Endothelial cell (in vitro differentiated cells): Measurements from ENCODE around the gene ARID1B. TPM values are rescaled to one million over a fixed set of nuclear protein-coding genes. Genes with fewer than 3 reads are reported as not detected.

Experiments used
- DNase-seq: peaks from one replicate; pipeline ENCODE4 v3.0.0; 2021; ENCODE audit warnings: low spot score
- H3K27ac Mint-ChIP-seq: one replicate; pipeline ENCODE4 v1.8.0; 2021; ENCODE audit warnings: mixed read lengths, inconsistent platforms; ENCODE audit not compliant: unreplicated experiment
- H3K27me3 Mint-ChIP-seq: one replicate; pipeline ENCODE4 v1.8.0; 2021; ENCODE audit warnings: mild to moderate bottlenecking, moderate library complexity, mixed read lengths, inconsistent platforms; ENCODE audit not compliant: unreplicated experiment
- H3K36me3 Mint-ChIP-seq: one replicate; pipeline ENCODE4 v1.8.0; 2021; ENCODE audit warnings: mild to moderate bottlenecking, low read depth, mixed read lengths, inconsistent platforms; ENCODE audit not compliant: unreplicated experiment
- H3K4me1 Mint-ChIP-seq: one replicate; pipeline ENCODE4 v1.8.0; 2021; ENCODE audit warnings: mild to moderate bottlenecking, mixed read lengths, inconsistent platforms; ENCODE audit not compliant: unreplicated experiment
- H3K4me3 Mint-ChIP-seq: one replicate; pipeline ENCODE4 v1.8.0; 2021; ENCODE audit warnings: mild to moderate bottlenecking, mixed read lengths, inconsistent platforms; ENCODE audit not compliant: unreplicated experiment
- H3K9me3 Mint-ChIP-seq: one replicate; pipeline ENCODE4 v1.8.0; 2021; ENCODE audit warnings: mixed read lengths, inconsistent platforms; ENCODE audit not compliant: unreplicated experiment
- total RNA-seq: library from RNA; stranded (reverse); fragmentation: NEBNext Ultra II Directional; extraction: Animal tissue kit (Norgen Biotek cat#: 25700); gene quantifications from one replicate; pipeline ENCODE4 v1.2.1, GENCODE V29; 2021; ENCODE audit not compliant: unreplicated experiment
- TF ChIP-seq, protein P1 (sequence below): fragments of 200-600 bp; sonication (generic); IDR thresholded peaks from one replicate; pipeline ENCODE4 v1.5.0; 2021; ENCODE audit warnings: antibody characterized with exemption; ENCODE audit not compliant: unreplicated experiment

The ARID1B gene
- total RNA-seq, 1 donor from 2014 or later = 104 TPM

DNA sequence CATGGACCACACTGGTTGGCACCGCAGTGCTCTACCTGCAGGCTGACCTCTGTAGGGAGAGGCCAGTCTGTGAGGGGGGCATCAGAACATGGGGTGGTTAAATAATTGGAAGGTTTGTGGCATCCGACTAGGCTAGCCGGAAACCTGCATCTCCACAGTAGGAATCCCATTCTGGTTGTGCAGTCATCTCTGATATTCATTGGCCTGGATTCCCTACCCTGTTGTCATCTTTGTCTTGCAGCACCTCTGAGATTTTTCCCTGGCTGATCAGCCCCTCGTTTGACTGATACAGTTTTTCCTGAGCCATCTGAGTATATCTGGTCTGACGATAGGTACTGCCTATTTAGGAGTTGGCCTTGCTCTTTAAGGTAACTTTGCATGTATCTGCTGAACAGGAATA lies 286.7 kb downstream of the ARID1B start:
- H3K36me3 Mint-ChIP-seq = no peaks in the 10 kb centered on the region
- peaks cover 36% of the 10 kb centered on the region for H3K4me1 Mint-ChIP-seq
- no peak overlapping the region for H3K27ac Mint-ChIP-seq
- TF ChIP-seq, protein P1, sequence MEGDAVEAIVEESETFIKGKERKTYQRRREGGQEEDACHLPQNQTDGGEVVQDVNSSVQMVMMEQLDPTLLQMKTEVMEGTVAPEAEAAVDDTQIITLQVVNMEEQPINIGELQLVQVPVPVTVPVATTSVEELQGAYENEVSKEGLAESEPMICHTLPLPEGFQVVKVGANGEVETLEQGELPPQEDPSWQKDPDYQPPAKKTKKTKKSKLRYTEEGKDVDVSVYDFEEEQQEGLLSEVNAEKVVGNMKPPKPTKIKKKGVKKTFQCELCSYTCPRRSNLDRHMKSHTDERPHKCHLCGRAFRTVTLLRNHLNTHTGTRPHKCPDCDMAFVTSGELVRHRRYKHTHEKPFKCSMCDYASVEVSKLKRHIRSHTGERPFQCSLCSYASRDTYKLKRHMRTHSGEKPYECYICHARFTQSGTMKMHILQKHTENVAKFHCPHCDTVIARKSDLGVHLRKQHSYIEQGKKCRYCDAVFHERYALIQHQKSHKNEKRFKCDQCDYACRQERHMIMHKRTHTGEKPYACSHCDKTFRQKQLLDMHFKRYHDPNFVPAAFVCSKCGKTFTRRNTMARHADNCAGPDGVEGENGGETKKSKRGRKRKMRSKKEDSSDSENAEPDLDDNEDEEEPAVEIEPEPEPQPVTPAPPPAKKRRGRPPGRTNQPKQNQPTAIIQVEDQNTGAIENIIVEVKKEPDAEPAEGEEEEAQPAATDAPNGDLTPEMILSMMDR = no peak
- H3K9me3 Mint-ChIP-seq = no peaks in the 10 kb centered on the region
- no peak overlapping the region for H3K4me3 Mint-ChIP-seq
- H3K27me3 Mint-ChIP-seq = peaks cover 2% of the 10 kb centered on the region
- no peak for DNase-seq

DNA sequence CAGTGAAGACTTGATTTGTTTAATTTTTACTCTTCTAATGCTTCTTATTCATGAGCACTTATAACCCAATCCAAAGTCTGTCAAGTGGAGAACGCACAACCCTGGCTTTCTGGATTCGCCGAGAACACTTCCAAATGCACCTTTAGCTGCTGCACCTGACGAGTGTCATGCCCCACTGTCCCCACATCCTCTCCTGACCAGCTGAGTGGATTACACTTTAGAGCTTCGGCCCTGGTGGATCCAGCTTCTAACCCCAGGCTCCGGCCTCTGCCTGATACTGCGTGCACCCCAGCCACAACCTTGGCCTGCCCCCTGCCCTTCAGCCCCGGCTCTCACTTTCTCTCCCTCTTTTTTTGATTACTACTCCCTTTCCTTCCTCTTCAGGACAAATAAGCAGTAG lies 287.3 kb downstream of the ARID1B start:
- Mint-ChIP-seq H3K9me3 (no peaks in the 10 kb centered on the region), H3K27ac (no peak overlapping the region), H3K4me3 (no peak overlapping the region), H3K27me3 (no peaks in the 10 kb centered on the region), H3K4me1 (peaks cover 30% of the 10 kb centered on the region), H3K36me3 (no peaks in the 10 kb centered on the region)
- TF ChIP-seq, protein P1 = no peak
- no peak for DNase-seq

DNA sequence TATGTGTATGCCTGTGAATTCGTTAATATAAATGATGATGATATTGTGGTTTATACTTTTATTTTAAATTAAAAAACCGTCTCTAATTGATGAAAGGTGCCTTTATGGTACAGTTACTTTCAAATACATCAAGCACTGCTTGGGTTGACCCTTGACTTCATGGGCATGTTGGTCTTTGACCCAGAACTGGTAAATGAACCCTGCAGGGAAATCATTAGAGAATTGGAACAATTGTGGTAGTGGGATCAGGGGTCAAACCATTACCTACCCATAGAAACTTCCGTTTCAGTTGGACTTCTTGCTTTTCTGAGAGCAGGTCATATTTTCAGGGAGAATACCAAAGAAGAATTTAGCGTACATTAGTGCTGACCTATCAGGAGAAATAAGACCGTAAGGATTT lies 288.2 kb downstream of the ARID1B start:
- no peak overlapping the region for H3K27ac Mint-ChIP-seq
- H3K4me3 Mint-ChIP-seq = no peak overlapping the region
- TF ChIP-seq, protein P1 = no peak
- no peaks in the 10 kb centered on the region for H3K27me3 Mint-ChIP-seq
- peaks cover 25% of the 10 kb centered on the region for H3K4me1 Mint-ChIP-seq
- H3K9me3 Mint-ChIP-seq = no peaks in the 10 kb centered on the region
- no peaks in the 10 kb centered on the region for H3K36me3 Mint-ChIP-seq
- no peak for DNase-seq

DNA sequence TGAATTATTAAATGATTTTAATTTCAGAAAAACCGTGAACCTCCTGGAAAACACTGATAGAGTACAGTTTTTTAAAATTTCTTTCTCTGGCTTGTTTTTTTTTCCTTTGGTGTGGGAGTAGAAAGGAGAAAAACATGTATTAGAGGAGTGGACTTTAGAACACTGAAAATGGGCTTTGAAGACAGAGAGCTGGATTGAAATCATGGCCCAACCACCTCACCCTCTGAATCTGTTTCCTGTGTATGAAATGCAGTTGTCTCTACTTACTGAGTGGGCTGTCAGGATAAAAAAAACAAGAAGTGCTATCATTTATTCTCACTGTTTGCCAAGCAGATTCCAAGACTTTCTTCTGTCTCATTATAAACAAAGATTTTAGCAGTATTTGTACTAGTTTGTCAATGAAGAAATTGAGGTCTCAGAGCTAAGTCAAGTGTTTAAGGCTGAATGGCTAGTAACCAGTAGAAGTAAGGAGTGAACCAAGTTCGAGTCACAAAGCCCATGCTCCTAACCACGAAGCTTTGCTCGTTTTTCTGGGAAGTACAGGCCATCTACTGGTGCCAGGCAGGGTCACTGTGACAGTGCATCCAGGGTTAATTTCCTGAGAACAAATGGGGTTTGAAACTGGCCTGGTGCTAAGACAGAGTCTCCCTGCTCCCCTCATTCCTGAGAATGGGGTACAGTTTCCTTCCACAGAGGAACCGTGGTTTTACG lies 289.8 kb downstream of the ARID1B start:
- H3K36me3 Mint-ChIP-seq = no peaks in the 10 kb centered on the region
- peak overlapping the region; percentile 53 for H3K27ac Mint-ChIP-seq
- TF ChIP-seq, protein P1 = no peak
- H3K4me1 Mint-ChIP-seq = peaks cover 25% of the 10 kb centered on the region
- no peaks in the 10 kb centered on the region for H3K27me3 Mint-ChIP-seq
- no peaks in the 10 kb centered on the region for H3K9me3 Mint-ChIP-seq
- H3K4me3 Mint-ChIP-seq = no peak overlapping the region
- no peak for DNase-seq

DNA sequence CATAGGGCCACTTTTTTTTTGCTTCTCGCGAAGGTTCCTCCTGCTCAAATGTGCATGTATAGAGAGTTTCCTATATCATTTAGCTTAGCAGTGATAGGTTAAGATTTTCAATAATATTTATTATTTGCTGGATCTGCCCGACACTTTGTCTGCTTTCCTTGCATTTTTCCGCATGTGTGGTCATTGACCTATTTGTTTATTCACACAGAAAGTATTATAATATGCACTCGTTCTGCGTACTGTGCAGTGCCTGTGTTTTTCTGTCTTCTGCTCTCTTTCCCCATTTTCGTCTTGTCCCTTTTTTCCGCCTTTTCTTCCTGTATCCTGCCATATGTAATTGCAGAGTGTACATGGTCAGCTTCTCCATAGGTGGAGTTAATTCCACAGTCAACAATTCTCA lies 290.3 kb downstream of the ARID1B start:
- TF ChIP-seq, protein P1 = no peak
- H3K9me3 Mint-ChIP-seq = no peaks in the 10 kb centered on the region
- no peak overlapping the region for H3K27ac Mint-ChIP-seq
- H3K36me3 Mint-ChIP-seq = no peaks in the 10 kb centered on the region
- H3K4me1 Mint-ChIP-seq = peaks cover 25% of the 10 kb centered on the region
- H3K4me3 Mint-ChIP-seq = no peak overlapping the region
- H3K27me3 Mint-ChIP-seq = no peaks in the 10 kb centered on the region
- no peak for DNase-seq
